Measurements from ENCODE around the gene ZNG1A.

DNA sequence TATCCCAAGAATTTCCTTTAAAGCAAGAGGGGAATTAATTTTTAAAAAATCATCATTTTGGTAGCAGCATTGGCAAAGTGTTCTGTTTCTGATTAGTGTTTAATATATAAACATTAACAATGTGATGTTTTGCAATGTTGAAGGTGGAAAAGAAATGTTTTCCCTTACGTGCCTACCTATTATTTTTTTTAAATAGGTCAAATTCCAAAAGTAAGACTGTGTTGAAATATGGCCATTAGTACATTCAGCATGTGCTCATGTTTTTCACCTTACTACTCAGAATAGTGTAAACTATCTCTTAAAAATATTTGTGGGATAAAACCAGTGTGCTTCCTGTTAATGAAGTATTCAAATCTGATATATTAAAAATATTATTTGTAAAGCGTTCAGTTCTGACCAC is 39.1 kb upstream of the ZNG1A start:
- no peak for TF ChIP-seq EZH2 (IDR thresholded peaks at IDR 0.05; ENCODE audit: borderline replicate concordance, insufficient read depth, low read depth, low read length, poor library complexity, severe bottlenecking)
- TF ChIP-seq, protein P1, sequence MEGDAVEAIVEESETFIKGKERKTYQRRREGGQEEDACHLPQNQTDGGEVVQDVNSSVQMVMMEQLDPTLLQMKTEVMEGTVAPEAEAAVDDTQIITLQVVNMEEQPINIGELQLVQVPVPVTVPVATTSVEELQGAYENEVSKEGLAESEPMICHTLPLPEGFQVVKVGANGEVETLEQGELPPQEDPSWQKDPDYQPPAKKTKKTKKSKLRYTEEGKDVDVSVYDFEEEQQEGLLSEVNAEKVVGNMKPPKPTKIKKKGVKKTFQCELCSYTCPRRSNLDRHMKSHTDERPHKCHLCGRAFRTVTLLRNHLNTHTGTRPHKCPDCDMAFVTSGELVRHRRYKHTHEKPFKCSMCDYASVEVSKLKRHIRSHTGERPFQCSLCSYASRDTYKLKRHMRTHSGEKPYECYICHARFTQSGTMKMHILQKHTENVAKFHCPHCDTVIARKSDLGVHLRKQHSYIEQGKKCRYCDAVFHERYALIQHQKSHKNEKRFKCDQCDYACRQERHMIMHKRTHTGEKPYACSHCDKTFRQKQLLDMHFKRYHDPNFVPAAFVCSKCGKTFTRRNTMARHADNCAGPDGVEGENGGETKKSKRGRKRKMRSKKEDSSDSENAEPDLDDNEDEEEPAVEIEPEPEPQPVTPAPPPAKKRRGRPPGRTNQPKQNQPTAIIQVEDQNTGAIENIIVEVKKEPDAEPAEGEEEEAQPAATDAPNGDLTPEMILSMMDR (IDR thresholded peaks at IDR 0.05): no peak
